ENCODE measurements around the gene MRPL23. TPM values are rescaled to one million over a fixed set of nuclear protein-coding genes. Genes with fewer than 3 reads are reported as not detected.

MRPL23 gene
- total RNA-seq, 1 donor from 2014 or later: 117 TPM

- no peaks in the 10 kb centered on the region for H3K27me3 ChIP-seq
- H3K9me3 ChIP-seq: no peaks in the 10 kb centered on the region
- intact Hi-C loops (cut with DNase I): no loop called here
- H3K4me1 ChIP-seq: no peaks in the 10 kb centered on the region
- H3K4me3 ChIP-seq: no peak overlapping the region
- H3K27ac ChIP-seq: no peak overlapping the region
- H3K36me3 ChIP-seq: no peaks in the 10 kb centered on the region
- TF ChIP-seq CTCF (IDR thresholded peaks at IDR 0.05): no peak
- no peak for DNase-seq (ENCODE audit: low spot score in 2 of 2)
These were observed 12.6 kb upstream of the MRPL23 start for GRCh38 chr11:1934335-1935155.

- Histone ChIP-seq H3K27me3 (no peaks in the 10 kb centered on the region), H3K9me3 (no peaks in the 10 kb centered on the region), H3K4me3 (no peak overlapping the region), H3K27ac (no peak overlapping the region), H3K36me3 (no peaks in the 10 kb centered on the region), H3K4me1 (no peaks in the 10 kb centered on the region)
- no peak for TF ChIP-seq CTCF (IDR thresholded peaks at IDR 0.05)
- DNase-seq (ENCODE audit: low spot score in 2 of 2): peak in 1 of 2 donors; percentile 56
- intact Hi-C loops (cut with DNase I): no loop called here
These were observed 11.7 kb upstream of the MRPL23 start for GRCh38 chr11:1935156-1936071.

- no peaks in the 10 kb centered on the region for H3K9me3 ChIP-seq
- H3K4me3 ChIP-seq: no peak overlapping the region
- TF ChIP-seq CTCF (IDR thresholded peaks at IDR 0.05): no peak
- peak in 1 of 2 donors; percentile 56 for DNase-seq (ENCODE audit: low spot score in 2 of 2)
- H3K4me1 ChIP-seq: no peaks in the 10 kb centered on the region
- H3K27ac ChIP-seq: no peak overlapping the region
- H3K27me3 ChIP-seq: no peaks in the 10 kb centered on the region
- H3K36me3 ChIP-seq: no peaks in the 10 kb centered on the region
- intact Hi-C loops (cut with DNase I): no loop called here
These were observed 10.9 kb upstream of the MRPL23 start for GRCh38 chr11:1936072-1936780.

GRCh38 chr11:1936781-1937615 is 10.1 kb upstream of the MRPL23 start:
- intact Hi-C loops (cut with DNase I): no loop called here

More at GRCh38 chr11:1936781-1937615, 10.1 kb upstream of the MRPL23 start:
- H3K4me1 ChIP-seq: no peaks in the 10 kb centered on the region
- peak in 1 of 2 donors; percentile 61 for DNase-seq (ENCODE audit: low spot score in 2 of 2)
- H3K27ac ChIP-seq: no peak overlapping the region
- no peaks in the 10 kb centered on the region for H3K36me3 ChIP-seq
- no peaks in the 10 kb centered on the region for H3K9me3 ChIP-seq
- no peak overlapping the region for H3K4me3 ChIP-seq
- no peak for TF ChIP-seq CTCF (IDR thresholded peaks at IDR 0.05)
- no peaks in the 10 kb centered on the region for H3K27me3 ChIP-seq

All from ascending aorta (tissue), 2 donors.